T-helper 1 cell treated with Interleukin-12 subunit alpha and Interleukin-12 subunit beta and Interleukin-4 antibody, amounts not matched to agents 30 μg/mL and 1 μg/mL, for 36 hours (primary cell): ENCODE results near the gene ZFP90.

Source experiments
- H3K27ac Mint-ChIP-seq: one replicate; pipeline ENCODE4 v1.8.0; 2021; ENCODE audit warnings: mild to moderate bottlenecking, mixed read lengths
- H3K27me3 Mint-ChIP-seq: one replicate; pipeline ENCODE4 v1.8.0; 2021; ENCODE audit warnings: low read depth, mixed read lengths
- H3K36me3 Mint-ChIP-seq: one replicate; pipeline ENCODE4 v1.8.0; 2021; ENCODE audit warnings: low read depth, mixed read lengths
- H3K4me1 Mint-ChIP-seq: one replicate; pipeline ENCODE4 v1.8.0; 2021; ENCODE audit warnings: low read depth, mixed read lengths
- H3K4me3 Mint-ChIP-seq: one replicate; pipeline ENCODE4 v1.8.0; 2021; ENCODE audit warnings: mild to moderate bottlenecking, moderate library complexity, mixed read lengths
- H3K9me3 Mint-ChIP-seq: one replicate; pipeline ENCODE4 v1.8.0; 2021; ENCODE audit warnings: mixed read lengths

Gene ZFP90

DNA sequence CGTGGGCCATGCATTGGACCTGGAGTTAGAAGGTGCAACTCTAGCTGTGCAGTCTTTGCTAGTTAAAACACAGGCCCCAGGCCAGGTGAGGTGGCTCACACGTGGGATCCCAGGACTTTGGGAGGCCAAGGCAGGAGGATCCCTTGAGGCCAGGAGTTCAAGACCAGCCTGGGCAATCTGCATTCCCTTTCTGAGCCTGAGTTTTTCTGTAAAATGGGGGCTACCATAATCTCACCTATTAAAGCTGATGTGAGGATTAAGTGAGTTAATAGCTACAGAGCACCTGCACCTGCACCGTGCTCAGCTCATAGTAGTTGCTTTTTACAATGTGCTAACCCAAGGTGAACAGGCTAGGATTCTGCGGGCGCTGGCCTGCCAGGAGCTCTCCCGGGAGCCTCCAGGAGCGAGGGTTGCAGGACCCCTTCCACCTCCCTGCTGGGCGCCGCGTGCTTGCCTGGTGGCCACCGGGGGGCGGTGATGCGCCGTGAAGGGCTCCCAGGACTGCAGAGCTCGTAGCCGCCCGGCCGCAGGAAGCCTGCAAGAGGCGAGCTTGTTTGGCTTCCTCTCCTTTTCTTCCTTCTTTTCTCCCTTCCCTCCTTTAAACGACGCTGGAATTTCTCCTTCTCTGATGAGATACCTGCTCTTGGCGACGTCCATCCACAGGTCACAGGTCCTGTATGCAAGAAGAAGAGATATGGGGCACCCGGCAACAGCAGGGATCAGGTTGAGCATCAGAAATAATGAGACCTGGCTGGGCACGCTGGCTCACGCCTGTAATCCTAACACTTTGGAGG is 51.3 kb downstream of the ZFP90 start:
- no peaks in the 10 kb centered on the region for H3K27me3 Mint-ChIP-seq
- H3K27ac Mint-ChIP-seq, result no peak overlapping the region
- H3K4me1 Mint-ChIP-seq, result peaks cover 2% of the 10 kb centered on the region
- H3K36me3 Mint-ChIP-seq, result peaks cover 5% of the 10 kb centered on the region
- peaks cover 21% of the 10 kb centered on the region for H3K9me3 Mint-ChIP-seq
- H3K4me3 Mint-ChIP-seq, result no peak overlapping the region

DNA sequence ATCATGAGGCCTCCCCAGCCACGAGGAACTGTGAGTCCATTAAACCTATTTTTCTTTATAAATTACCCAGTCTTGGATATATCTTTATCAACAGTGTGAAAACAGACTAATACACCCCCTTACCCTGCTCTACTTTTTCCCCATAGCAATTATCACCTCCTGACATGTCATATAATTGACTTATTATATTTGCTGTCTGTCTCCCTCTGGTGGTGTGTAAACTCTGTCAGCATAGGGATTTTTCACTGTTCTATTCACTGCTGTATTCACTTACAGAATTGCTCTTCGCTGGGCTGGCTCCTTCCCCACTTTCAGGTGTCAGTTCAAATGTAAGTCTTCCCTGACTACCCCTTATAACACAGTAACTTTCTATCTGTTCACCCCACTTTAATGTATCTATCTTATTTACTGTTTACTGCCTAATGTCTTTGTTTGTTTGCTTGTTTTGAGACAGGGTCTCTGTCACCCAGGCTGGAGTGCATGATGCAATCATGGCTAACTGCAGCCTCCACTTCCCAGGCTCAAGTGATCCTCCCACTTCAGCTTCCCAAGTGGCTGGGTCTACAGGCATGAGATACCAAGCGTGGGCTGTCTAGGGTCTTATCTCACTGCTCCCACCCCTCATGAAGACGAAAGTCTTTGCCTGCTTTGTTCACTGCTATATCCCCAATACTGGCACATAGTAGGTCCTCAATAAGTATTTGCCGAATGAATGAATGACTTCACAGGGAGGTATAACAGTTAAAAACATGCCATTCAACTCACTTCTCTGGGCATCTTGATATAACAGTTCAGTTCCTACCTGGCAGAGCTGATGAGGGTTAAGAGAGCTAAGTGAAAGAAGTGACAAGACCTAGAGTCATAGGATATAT is 53.6 kb downstream of the ZFP90 start:
- Mint-ChIP-seq H3K36me3 (peaks cover 5% of the 10 kb centered on the region), H3K4me3 (no peak overlapping the region), H3K4me1 (peaks cover 2% of the 10 kb centered on the region), H3K9me3 (peaks cover 21% of the 10 kb centered on the region), H3K27me3 (no peaks in the 10 kb centered on the region), H3K27ac (no peak overlapping the region)

DNA sequence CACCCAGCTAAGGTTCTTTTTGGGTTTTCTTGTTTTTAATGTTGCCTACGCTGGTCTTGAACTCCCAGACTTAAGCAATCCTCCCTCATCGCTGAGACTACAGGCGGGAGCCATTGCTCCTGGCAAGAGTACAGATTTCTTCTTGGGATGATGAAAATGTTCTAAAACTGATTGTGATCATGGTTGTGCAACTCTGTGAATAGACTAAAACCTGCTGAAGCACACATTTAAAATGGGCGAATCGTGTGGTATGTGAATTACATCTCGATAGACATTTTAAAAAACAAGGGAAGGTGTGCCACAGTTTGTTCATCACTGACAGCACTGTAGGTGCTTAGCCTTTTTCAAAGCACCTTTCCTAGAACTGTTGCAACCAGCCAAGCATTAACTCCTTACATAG is 57.2 kb downstream of the ZFP90 start:
- Mint-ChIP-seq H3K9me3 (peaks cover 16% of the 10 kb centered on the region), H3K27ac (no peak overlapping the region), H3K4me3 (no peak overlapping the region), H3K36me3 (peaks cover 3% of the 10 kb centered on the region), H3K4me1 (no peaks in the 10 kb centered on the region), H3K27me3 (no peaks in the 10 kb centered on the region)

DNA sequence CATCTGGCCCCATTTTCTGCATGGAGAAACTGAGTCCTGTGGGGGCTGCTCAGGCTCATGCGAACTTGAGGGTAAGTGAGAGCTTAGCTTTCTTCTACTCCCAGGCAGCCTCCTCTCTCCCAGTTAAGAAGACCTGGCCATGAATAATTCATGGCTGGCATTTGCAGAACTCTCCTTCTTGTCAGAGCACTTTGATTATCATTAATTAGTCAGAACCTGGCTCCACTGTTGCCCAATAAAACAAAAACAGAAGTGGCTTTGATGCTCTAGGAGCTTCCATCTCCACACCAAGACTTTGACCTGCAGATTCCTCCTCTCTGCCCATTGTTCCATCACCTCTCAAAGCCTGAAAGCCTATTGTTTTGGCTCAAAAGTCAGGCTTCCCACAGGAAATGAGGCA is 60.5 kb downstream of the ZFP90 start:
- Mint-ChIP-seq H3K9me3 (peaks cover 8% of the 10 kb centered on the region), H3K36me3 (no peaks in the 10 kb centered on the region), H3K27me3 (no peaks in the 10 kb centered on the region), H3K4me3 (no peak overlapping the region), H3K4me1 (no peaks in the 10 kb centered on the region), H3K27ac (no peak overlapping the region)

DNA sequence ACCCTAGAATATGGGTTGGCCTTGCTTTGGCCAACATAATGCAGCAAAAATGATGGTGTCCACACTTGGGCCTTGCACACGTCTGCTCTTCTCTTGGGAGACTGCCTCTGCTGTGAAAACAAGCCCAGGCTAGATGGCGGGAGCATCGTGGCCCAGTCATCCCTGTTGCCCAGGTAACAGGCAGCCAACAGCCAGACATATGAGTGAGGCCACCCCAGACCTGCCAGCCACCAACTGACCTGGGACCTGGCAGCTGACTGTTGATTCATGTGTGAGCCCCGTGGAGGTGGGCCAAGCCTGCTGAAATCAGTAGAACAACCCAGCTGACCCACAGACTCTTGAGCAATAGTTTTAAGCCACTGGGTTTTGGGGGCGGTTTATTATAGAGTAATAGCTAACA is 66.7 kb downstream of the ZFP90 start:
- peaks cover 11% of the 10 kb centered on the region for H3K9me3 Mint-ChIP-seq
- no peaks in the 10 kb centered on the region for H3K36me3 Mint-ChIP-seq
- H3K27ac Mint-ChIP-seq, result no peak overlapping the region
- H3K4me3 Mint-ChIP-seq, result no peak overlapping the region
- no peaks in the 10 kb centered on the region for H3K4me1 Mint-ChIP-seq
- H3K27me3 Mint-ChIP-seq, result no peaks in the 10 kb centered on the region

DNA sequence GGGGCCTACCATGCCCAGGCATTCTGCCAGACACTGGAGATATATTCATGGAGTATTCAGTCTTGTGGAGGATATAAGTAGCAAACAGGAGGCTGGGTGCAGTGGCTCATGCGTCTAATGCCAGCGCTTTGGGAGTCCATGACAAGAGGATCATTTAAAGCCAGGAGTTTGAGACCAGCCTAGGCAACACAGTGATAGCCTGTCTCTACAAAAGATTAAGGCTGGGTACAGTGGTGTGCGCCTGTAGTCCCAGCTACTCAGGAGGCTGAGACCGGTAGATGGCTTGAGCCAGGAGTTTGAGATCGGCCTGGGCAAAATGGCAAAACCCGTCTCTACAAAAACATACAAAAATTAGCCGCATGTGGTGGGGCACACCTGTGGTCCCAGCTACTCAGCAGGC is 68.4 kb downstream of the ZFP90 start:
- no peaks in the 10 kb centered on the region for H3K27me3 Mint-ChIP-seq
- peaks cover 12% of the 10 kb centered on the region for H3K9me3 Mint-ChIP-seq
- no peaks in the 10 kb centered on the region for H3K4me1 Mint-ChIP-seq
- peaks cover under 1% of the 10 kb centered on the region for H3K36me3 Mint-ChIP-seq
- no peak overlapping the region for H3K4me3 Mint-ChIP-seq
- H3K27ac Mint-ChIP-seq, result no peak overlapping the region

DNA sequence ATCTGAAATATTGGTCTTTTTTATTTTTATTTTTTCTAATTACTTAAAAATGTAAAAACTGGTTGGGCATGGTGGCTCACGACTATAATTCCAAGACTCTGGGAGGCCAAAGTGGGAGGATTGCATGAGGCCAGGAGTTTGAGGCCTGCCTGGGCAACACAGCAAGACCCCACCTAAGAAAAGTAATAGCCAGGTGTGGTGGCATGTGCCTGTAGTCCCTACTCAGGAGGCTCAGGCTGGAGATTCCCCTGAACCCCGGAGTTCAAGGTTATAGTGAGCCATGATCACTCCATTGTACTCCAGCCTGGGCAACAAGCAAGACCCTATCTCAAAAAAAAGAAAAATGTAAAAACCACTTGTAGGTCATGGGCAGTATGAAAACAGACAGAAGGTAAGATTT is 69.2 kb downstream of the ZFP90 start:
- Mint-ChIP-seq H3K9me3 (peaks cover 12% of the 10 kb centered on the region), H3K27ac (no peak overlapping the region), H3K27me3 (no peaks in the 10 kb centered on the region), H3K4me3 (no peak overlapping the region), H3K36me3 (peaks cover 2% of the 10 kb centered on the region), H3K4me1 (no peaks in the 10 kb centered on the region)

DNA sequence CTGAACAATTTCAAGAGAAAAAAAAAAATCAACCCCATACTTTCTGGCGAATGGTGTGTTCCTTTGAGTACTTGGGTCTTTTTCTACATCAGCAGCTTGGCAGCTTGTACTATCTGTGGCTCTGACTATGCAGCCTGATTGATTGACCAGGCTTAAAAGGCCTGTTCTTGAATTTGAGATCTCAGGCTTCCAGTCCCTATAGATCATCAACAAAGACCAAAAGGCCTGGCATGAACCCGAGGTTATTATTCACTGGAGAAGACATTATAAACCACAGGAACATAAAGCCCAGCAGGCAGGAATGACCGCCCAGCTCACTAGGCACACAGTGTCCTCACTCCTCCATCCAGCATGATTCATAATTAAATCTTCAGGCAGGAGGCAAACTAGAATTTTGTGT is 73.9 kb downstream of the ZFP90 start:
- peaks cover 20% of the 10 kb centered on the region for H3K9me3 Mint-ChIP-seq
- H3K36me3 Mint-ChIP-seq, result peaks cover 2% of the 10 kb centered on the region
- no peak overlapping the region for H3K27ac Mint-ChIP-seq
- H3K4me1 Mint-ChIP-seq, result no peaks in the 10 kb centered on the region
- H3K27me3 Mint-ChIP-seq, result no peaks in the 10 kb centered on the region
- H3K4me3 Mint-ChIP-seq, result no peak overlapping the region

DNA sequence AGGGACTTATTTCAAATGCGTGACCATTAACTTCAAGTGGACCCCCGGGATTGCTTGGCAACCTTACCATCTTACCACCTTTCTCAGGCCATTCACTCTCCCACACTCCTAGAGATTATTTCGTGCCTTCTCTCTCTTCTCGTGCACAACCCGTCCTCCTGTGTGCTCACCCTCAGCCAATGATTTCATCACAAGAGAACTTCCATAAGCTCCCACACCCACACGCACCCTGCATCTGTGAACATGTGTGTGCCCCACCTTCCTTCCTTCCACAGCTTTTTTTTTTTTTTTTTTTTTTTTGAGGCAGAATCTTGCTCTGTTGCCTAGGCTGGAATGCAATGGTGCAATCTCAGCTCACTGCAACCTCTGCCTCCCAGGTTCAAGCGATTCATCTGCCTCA is 78.6 kb downstream of the ZFP90 start:
- no peaks in the 10 kb centered on the region for H3K36me3 Mint-ChIP-seq
- no peak overlapping the region for H3K4me3 Mint-ChIP-seq
- no peak overlapping the region for H3K27ac Mint-ChIP-seq
- H3K27me3 Mint-ChIP-seq, result no peaks in the 10 kb centered on the region
- peaks cover 13% of the 10 kb centered on the region for H3K9me3 Mint-ChIP-seq
- H3K4me1 Mint-ChIP-seq, result no peaks in the 10 kb centered on the region
